ENCODE measurements around the gene CMSS1.
A peak's percentile ranks its signal among the peaks of the same experiment; 100 is the strongest.

Gene CMSS1

DNA sequence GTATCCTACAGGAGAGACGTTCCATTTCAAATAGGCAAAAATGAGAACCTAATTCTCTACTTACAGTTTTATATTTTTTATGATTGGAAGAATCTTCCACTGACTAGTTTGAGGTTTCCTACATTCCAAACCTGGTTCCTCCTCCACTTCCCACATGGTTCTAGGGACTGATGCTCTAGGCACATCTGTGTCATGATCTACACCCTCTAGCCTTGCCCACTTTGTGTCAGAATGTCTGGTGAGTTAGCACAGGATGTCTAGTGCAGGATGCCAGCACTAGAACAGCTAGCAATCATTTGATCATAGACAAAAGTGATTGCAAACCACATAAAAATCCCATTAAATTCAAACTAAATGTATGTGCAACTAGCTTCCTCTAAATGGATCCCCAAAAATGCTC, 323.3 kb downstream of the CMSS1 start:
- ATAC-seq (replicated peaks) = no peak
- no peak for DNase-seq
- Mint-ChIP-seq H3K4me3 (no peak overlapping the region), H3K9me3 (peaks cover 6 to 10% of the 10 kb centered on the region in 2 donors), H3K27ac (no peak overlapping the region), H3K27me3 (no peaks in the 10 kb centered on the region), H3K36me3 (peaks cover 20 to 54% of the 10 kb centered on the region in 2 donors), H3K4me1 (peaks cover 7 to 11% of the 10 kb centered on the region in 2 donors)

DNA sequence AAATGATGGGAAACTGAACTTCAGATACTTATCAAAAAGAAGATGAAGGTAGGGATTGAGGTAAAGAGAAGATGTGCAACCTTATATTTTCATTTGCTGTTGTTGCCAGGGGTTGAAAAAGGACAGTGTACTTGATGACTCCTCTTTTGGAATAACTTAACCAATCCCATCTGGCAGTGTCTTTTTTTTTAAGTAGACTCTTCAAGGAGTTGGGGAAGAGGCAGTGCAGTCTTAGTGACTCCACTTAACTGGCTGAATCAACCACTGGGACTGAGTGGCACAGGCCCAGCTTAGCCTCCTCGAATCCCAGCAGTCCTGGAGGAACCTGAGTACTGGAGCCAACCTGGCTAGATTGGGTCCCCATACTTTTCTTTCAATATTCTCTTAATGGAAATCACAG, 323.9 kb downstream of the CMSS1 start:
- DNase-seq = no peak
- Mint-ChIP-seq H3K27ac (no peak overlapping the region), H3K4me3 (no peak overlapping the region), H3K27me3 (no peaks in the 10 kb centered on the region), H3K36me3 (peaks cover 18 to 54% of the 10 kb centered on the region in 2 donors), H3K4me1 (peaks cover 7 to 11% of the 10 kb centered on the region in 2 donors), H3K9me3 (peaks cover 6 to 10% of the 10 kb centered on the region in 2 donors)
- no peak for ATAC-seq (replicated peaks)

DNA sequence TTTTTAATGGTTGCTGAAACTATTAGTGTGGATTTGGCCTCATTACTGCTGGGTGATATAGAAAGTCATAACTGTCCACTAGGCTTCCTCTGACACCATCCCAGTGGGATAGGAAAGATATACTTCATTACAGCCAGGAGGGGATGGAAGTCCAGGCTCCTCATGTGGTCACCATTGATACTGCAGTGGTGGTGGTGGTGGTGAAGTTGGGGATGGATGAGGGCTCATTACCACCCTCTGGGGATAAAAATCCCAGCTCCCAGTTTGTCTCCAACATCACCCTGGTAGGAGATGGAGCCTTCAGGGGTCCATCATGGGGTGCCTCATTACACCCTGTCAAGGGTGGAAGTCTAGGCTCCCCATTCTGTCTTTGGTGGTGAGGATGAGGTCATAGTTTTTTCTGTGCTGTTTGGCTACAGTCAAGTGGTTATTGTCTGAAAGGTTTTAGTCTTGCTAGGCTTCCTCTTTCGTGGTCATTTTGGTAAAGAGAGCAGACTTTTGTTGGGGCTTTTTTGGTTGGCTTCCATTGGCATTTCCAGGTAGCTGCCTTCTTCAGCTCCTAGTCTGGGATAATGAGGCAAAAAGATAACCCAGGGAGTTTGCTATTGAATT, 326.7 kb downstream of the CMSS1 start:
- no peak overlapping the region for H3K4me3 Mint-ChIP-seq
- H3K27me3 Mint-ChIP-seq = no peaks in the 10 kb centered on the region
- H3K36me3 Mint-ChIP-seq = peaks cover 23 to 44% of the 10 kb centered on the region in 2 donors
- DNase-seq = peak; percentile 9
- H3K4me1 Mint-ChIP-seq = peaks cover 7 to 11% of the 10 kb centered on the region in 2 donors
- H3K9me3 Mint-ChIP-seq = peaks cover 6 to 10% of the 10 kb centered on the region in 2 donors
- ATAC-seq (replicated peaks) = peak; percentile 87 to 96
- peak overlapping the region; percentile 56 for H3K27ac Mint-ChIP-seq

DNA sequence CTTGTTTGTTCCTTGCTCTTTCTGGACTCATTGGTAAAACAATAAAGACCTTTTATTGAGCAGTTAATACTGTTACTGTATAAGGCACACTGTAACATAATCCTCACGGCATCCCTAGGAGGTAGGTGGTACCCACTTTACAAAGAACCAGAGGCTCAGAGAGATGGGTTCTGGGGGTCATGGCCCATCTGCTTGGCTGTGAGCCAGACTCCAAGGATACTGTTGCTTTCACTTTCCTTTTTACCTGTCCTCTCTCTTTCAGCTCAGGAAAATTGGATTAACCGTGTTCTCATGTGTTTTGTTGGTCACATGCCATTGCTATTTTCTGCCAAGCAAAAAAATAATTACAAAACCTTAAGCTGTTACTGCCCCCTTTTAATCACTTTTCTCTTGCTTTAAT, 331.5 kb downstream of the CMSS1 start:
- DNase-seq = no peak
- Mint-ChIP-seq H3K27ac (no peak overlapping the region), H3K4me3 (no peak overlapping the region), H3K36me3 (peaks cover 39 to 50% of the 10 kb centered on the region in 2 donors), H3K27me3 (no peaks in the 10 kb centered on the region), H3K9me3 (peaks cover 0 to 3% of the 10 kb centered on the region in 2 donors), H3K4me1 (peaks cover 6 to 8% of the 10 kb centered on the region in 2 donors)
- no peak for ATAC-seq (replicated peaks)

DNA sequence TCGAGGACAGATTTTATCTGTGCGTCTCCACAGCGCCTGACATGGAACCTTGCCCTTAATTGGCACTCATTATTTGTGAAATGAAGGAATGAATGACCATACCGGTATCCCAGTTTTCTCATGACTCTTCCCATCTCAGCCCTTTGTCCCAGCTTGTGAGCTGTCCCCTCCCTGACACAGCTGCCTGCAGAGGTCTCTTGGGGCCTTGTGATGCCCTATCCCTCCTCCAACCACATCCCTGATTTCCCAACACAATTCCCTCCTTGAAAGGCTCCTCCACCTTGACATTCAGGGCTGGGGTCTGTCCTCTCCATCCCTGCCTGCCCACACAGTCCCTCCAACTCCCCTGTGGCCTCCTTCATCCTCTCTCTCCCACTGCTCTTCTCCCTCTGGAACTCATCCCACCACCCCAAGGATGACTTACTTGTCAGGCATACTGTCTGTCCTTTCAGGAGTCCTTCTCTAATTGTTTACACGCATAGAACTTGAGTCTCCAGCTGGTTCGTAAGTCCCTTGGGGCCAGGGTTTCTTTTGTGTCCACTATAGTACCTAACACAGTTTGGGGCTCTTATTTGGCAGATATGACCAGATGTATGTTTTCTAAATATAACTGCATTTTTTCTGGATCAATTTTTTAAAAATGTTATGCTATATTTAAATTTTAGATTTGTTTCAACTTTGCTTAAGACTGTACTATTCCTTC, 332.2 kb downstream of the CMSS1 start:
- Mint-ChIP-seq H3K27ac (peak overlapping the region; percentile 5), H3K36me3 (peaks cover 39 to 49% of the 10 kb centered on the region in 2 donors), H3K4me3 (no peak overlapping the region)

DNA sequence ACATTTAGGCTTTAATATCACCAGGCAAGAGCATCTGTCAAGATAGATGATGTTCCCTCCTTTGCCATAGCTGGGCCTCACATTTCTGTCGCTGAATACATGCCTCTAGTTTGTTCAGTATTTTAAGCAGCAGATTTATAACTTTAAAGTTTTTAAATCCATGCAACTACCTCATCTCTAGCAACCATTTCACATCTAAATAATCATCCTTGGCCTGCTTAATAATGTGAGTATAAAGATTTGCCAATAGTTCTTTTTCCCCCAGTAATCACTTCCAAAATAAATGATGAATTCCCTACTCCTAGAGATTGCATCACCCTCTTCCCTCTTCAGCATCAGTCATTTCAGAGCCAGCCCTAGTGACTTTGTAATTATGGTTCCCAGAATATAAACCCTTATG, 332.8 kb downstream of the CMSS1 start:
- peaks cover 45 to 55% of the 10 kb centered on the region in 2 donors for H3K36me3 Mint-ChIP-seq
- H3K4me3 Mint-ChIP-seq = no peak overlapping the region
- ATAC-seq (replicated peaks) = no peak
- peaks cover 0 to 3% of the 10 kb centered on the region in 2 donors for H3K4me1 Mint-ChIP-seq
- no peaks in the 10 kb centered on the region for H3K27me3 Mint-ChIP-seq
- peaks cover 6 to 7% of the 10 kb centered on the region in 2 donors for H3K9me3 Mint-ChIP-seq
- H3K27ac Mint-ChIP-seq = no peak overlapping the region
- DNase-seq = no peak

More for the DNA sequence above, 332.2 kb downstream of the CMSS1 start:
- peaks cover under 1 to 1% of the 10 kb centered on the region in 2 donors for H3K9me3 Mint-ChIP-seq
- no peaks in the 10 kb centered on the region for H3K27me3 Mint-ChIP-seq
- DNase-seq (no peak), ATAC-seq (replicated peaks) (no peak)
- H3K4me1 Mint-ChIP-seq = peaks cover 0 to 3% of the 10 kb centered on the region in 2 donors

DNA sequence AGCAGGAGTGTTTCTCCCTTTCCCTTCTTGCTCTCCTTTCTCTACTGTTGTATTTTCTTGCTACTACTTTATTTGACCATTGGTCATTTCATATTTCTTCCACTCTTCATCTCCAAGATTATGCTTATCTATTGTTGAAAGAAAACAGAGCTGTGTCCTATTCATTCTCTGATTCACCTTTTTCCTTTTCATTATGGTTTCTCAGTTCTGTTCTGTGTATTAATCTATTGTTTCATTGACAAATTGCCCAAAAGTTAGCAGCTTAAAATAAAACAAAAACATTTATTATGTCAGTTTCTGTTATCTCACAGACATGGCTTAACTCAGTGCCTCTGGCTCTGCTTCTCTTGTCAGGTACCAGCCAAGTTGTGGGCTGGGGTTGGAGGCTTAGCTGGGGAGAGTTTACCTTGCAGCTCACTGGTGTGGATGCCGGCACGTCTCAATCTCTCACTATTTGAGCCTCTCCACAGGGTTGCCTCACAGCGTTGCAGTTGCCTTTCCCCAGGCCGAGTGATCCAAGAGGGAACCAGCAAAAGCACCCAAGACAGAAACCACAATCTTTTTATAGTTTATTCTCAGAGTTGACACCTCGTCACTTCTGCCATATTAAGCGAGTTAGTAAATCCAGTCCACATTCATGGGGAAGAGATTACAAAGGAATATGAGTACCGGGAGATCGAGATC, 333.5 kb downstream of the CMSS1 start:
- Mint-ChIP-seq H3K4me1 (peaks cover 0 to 3% of the 10 kb centered on the region in 2 donors), H3K27ac (no peak overlapping the region), H3K36me3 (peaks cover 42 to 54% of the 10 kb centered on the region in 2 donors), H3K27me3 (no peaks in the 10 kb centered on the region), H3K9me3 (peaks cover 6% of the 10 kb centered on the region in 2 donors), H3K4me3 (no peak overlapping the region)
- ATAC-seq (replicated peaks) = no peak
- DNase-seq = no peak

DNA sequence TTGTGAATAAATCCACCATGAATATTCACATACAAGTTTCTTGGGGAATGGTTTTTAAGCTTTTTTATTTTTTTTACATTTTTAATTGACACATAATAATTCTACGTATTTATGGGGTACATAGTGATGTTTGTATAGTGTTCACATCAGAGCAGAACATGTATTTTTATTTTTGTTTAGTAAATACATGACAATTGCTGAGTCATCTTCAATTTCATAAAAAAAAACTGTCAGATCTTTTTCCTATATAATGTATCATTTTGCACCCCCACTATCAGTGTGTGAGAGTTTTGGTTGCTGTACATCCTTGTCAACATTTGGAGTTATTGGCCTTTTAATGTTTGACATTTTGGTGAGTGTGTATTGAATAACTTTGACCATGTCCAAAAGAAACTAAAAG, 336.5 kb downstream of the CMSS1 start:
- Mint-ChIP-seq H3K27me3 (no peaks in the 10 kb centered on the region), H3K4me1 (peaks cover 0 to 4% of the 10 kb centered on the region in 2 donors), H3K27ac (no peak overlapping the region), H3K9me3 (peaks cover 11 to 14% of the 10 kb centered on the region in 2 donors), H3K4me3 (no peak overlapping the region), H3K36me3 (peaks cover 48 to 67% of the 10 kb centered on the region in 2 donors)
- DNase-seq (no peak), ATAC-seq (replicated peaks) (no peak)

DNA sequence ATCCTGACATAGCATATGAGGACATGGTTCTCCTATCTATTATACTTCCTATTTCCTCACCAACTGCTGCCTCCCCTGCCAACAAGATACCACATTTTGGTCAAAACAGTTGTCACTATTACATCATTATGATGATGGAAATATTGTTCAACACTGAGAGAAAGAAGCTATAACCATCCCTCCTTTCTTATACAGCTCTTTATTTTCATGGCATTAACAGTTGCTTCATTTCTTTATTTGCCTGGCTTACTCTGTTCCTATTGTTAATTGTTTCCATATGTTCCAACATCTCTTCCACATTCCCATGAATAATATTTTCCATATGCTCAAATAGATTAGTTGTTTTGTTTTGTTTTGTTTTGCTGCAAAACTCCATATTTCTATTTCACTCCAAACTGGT, 337.5 kb downstream of the CMSS1 start:
- H3K27ac Mint-ChIP-seq = no peak overlapping the region
- H3K4me1 Mint-ChIP-seq = peaks cover 0 to 2% of the 10 kb centered on the region in 2 donors
- H3K36me3 Mint-ChIP-seq = peaks cover 40 to 61% of the 10 kb centered on the region in 2 donors
- no peaks in the 10 kb centered on the region for H3K27me3 Mint-ChIP-seq
- DNase-seq (no peak), ATAC-seq (replicated peaks) (no peak)
- no peak overlapping the region for H3K4me3 Mint-ChIP-seq
- H3K9me3 Mint-ChIP-seq = peaks cover 11 to 14% of the 10 kb centered on the region in 2 donors

DNA sequence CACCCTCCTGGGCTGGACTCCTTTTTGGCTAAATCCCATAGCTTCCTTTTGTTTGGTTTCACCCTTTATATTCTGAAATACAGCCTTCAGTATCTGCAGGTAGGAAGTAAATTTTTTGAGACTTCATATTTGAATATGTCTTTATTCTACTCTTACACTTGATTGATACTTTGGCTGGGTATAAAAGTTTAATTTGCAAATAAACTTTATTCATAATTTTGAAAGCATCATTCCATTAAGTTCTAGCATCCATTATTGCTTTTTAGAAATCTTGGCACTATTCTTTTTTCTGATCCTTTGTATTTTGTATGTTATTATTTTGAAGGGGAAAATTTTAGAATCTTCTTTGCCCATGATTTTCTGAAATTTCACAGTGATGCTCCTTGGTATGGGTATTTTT, 337.9 kb downstream of the CMSS1 start:
- DNase-seq = no peak
- H3K27me3 Mint-ChIP-seq = no peaks in the 10 kb centered on the region
- ATAC-seq (replicated peaks) = no peak

DNA sequence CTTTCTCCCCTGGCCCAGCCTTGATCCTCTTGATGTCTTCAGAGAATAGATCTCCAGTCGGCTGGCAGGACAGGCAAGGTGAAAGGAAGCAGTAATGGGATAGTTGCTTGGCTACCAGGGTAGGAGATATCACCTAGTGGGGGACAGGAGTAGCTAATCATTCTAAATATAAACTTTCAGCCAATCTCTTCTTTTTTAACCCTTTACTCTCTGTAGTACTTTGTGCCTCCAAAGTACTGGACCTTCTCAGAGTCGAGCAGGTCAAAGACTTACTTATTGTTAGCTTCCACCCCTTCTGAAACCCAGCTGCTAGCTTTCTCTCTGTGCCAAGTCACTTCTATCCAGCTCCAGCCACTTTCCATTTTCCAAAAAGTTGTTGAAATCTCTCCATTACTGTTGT, 340.0 kb downstream of the CMSS1 start:
- H3K4me3 Mint-ChIP-seq = no peak overlapping the region
- H3K27ac Mint-ChIP-seq = no peak overlapping the region
- ATAC-seq (replicated peaks) (no peak), DNase-seq (no peak)
- H3K9me3 Mint-ChIP-seq = peaks cover 11 to 14% of the 10 kb centered on the region in 2 donors
- H3K36me3 Mint-ChIP-seq = peaks cover 26 to 48% of the 10 kb centered on the region in 2 donors
- H3K4me1 Mint-ChIP-seq = peaks cover 0 to 2% of the 10 kb centered on the region in 2 donors
- H3K27me3 Mint-ChIP-seq = no peaks in the 10 kb centered on the region

More for the DNA sequence above, 337.9 kb downstream of the CMSS1 start:
- H3K9me3 Mint-ChIP-seq = peaks cover 11 to 14% of the 10 kb centered on the region in 2 donors
- peaks cover 40 to 60% of the 10 kb centered on the region in 2 donors for H3K36me3 Mint-ChIP-seq
- no peak overlapping the region for H3K4me3 Mint-ChIP-seq
- H3K27ac Mint-ChIP-seq = no peak overlapping the region
- H3K4me1 Mint-ChIP-seq = peaks cover 0 to 2% of the 10 kb centered on the region in 2 donors

DNA sequence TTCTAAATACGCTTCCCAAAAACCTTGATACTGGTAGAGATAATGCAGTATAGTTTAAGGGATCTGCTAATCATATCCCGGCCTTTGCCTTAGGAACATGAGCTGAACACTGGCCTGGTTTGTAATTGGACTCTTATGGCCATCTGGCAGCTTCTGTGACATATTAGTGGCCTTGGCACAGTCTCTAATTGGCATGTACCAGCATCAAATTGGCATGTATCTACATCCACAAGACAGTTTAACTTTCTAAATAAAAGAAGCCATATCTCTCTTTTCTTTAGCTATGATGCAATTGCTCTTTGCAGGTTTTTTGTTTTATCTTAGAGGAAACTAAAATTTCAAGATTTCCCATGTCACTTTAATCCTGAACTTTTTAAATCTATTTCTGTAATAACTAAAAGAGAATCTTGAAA, 341.3 kb downstream of the CMSS1 start:
- H3K27ac Mint-ChIP-seq = no peak overlapping the region
- peaks cover 0 to 2% of the 10 kb centered on the region in 2 donors for H3K4me1 Mint-ChIP-seq
- no peak overlapping the region for H3K4me3 Mint-ChIP-seq
- DNase-seq (no peak), ATAC-seq (replicated peaks) (no peak)
- H3K36me3 Mint-ChIP-seq = peaks cover 19 to 40% of the 10 kb centered on the region in 2 donors
- H3K27me3 Mint-ChIP-seq = no peaks in the 10 kb centered on the region
- peaks cover 11 to 14% of the 10 kb centered on the region in 2 donors for H3K9me3 Mint-ChIP-seq

DNA sequence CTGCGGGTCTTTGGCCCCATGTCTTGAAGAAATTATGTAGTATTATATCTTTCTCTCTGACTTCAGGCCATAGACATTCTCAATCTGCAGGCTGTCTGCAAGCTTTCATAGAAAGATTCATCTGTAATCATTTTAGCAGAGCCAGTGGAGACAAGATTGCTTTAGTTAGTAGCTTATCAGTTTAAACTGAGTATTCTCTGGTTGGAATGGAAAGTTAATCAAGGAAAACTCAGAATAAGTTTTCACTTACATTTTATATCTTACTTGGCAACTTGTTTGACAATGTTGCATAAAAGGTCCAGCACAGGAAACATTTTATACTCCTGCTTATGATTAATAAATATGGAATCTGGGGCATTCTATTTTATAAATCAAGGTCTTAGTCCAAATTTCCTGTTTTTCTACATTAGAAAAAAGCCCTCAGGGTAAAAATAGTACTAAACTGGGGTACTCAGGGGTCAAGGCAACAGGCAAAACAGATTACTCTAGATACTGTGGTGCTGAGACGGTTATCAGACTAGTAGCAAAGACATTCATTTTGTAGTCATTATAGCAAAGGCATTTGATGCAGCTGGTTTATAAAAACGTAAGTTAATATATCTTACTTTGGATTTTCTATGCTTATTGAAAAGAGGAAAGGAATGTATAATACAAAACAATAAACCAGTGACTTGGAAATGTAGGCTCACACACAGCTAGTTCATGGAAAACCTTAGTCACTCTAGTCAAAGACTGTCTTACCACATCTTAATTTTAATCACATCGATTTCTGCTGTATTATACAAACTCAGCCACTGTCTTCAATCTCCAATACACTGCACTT, 341.9 kb downstream of the CMSS1 start:
- Mint-ChIP-seq H3K4me1 (peaks cover 0 to 2% of the 10 kb centered on the region in 2 donors), H3K27me3 (no peaks in the 10 kb centered on the region), H3K4me3 (no peak overlapping the region), H3K27ac (no peak overlapping the region), H3K9me3 (peaks cover 11 to 14% of the 10 kb centered on the region in 2 donors), H3K36me3 (peaks cover 19 to 44% of the 10 kb centered on the region in 2 donors)
- ATAC-seq (replicated peaks) (no peak), DNase-seq (no peak)

DNA sequence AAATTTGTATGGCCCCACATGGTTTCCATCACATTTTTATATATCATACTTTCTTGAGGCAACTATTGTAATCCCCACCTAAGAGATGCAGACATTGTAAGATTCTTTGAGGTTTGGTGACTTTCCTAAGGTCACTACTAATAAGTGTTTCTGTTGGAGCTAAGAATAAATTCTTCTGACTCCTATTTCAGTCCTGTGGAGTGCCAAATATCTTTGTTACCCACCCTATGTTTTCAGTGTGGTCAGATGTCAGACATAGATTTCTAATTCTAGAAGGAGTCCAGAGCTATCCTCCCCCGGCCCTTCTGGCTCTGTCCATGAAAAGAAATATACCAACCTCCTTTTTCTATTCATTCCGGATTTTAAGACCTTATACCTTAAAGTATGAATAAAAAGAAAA, 342.9 kb downstream of the CMSS1 start:
- DNase-seq (no peak), ATAC-seq (replicated peaks) (no peak)
- H3K4me1 Mint-ChIP-seq = peaks cover 0 to 2% of the 10 kb centered on the region in 2 donors
- no peak overlapping the region for H3K27ac Mint-ChIP-seq
- no peak overlapping the region for H3K4me3 Mint-ChIP-seq
- H3K9me3 Mint-ChIP-seq = peaks cover 5 to 8% of the 10 kb centered on the region in 2 donors
- H3K36me3 Mint-ChIP-seq = peaks cover 12 to 36% of the 10 kb centered on the region in 2 donors
- H3K27me3 Mint-ChIP-seq = no peaks in the 10 kb centered on the region

All from stimulated activated naive B cell treated with anti-CD40 and anti-IgM and Interleukin-4, amounts not matched to agents 10 μg/mL and 1 μg/mL and 100 μg/mL, for 72 hours (primary cell).